ENCODE results near the gene RGR.

Gene RGR

GRCh38 chr10:84205853-84206525 is 38.9 kb upstream of the RGR start:
- Mint-ChIP-seq H3K9me3 (no peaks in the 10 kb centered on the region), H3K27ac (peak overlapping the region in 1 of 2 donors; percentile 58)

GRCh38 chr10:84208023-84208422 is 36.8 kb upstream of the RGR start:
- DNase-seq (no peak), ATAC-seq (replicated peaks) (no peak)
- no peaks in the 10 kb centered on the region for H3K27me3 Mint-ChIP-seq
- H3K9me3 Mint-ChIP-seq = no peaks in the 10 kb centered on the region
- H3K4me3 Mint-ChIP-seq = no peak overlapping the region
- no peaks in the 10 kb centered on the region for H3K36me3 Mint-ChIP-seq (ENCODE audit: insufficient read depth)
- no peak overlapping the region for H3K27ac Mint-ChIP-seq
- H3K4me1 Mint-ChIP-seq (ENCODE audit: low read depth in 2 of 2) = peaks cover 5 to 7% of the 10 kb centered on the region in 2 donors

More at GRCh38 chr10:84205853-84206525, 38.9 kb upstream of the RGR start:
- H3K4me1 Mint-ChIP-seq (ENCODE audit: low read depth in 2 of 2) = peaks cover 5 to 7% of the 10 kb centered on the region in 2 donors
- H3K27me3 Mint-ChIP-seq = no peaks in the 10 kb centered on the region
- H3K4me3 Mint-ChIP-seq = no peak overlapping the region
- H3K36me3 Mint-ChIP-seq (ENCODE audit: insufficient read depth) = no peaks in the 10 kb centered on the region
- ATAC-seq (replicated peaks) (no peak), DNase-seq (no peak)

GRCh38 chr10:84211566-84211965 is 33.3 kb upstream of the RGR start:
- H3K4me3 Mint-ChIP-seq = no peak overlapping the region
- DNase-seq (no peak), ATAC-seq (replicated peaks) (no peak)
- H3K27ac Mint-ChIP-seq = peak overlapping the region in 1 of 2 donors; percentile 38
- no peaks in the 10 kb centered on the region for H3K4me1 Mint-ChIP-seq (ENCODE audit: low read depth in 2 of 2)
- no peaks in the 10 kb centered on the region for H3K9me3 Mint-ChIP-seq
- no peaks in the 10 kb centered on the region for H3K27me3 Mint-ChIP-seq
- no peaks in the 10 kb centered on the region for H3K36me3 Mint-ChIP-seq (ENCODE audit: insufficient read depth)

- ATAC-seq (replicated peaks) (no peak), DNase-seq (no peak)
- H3K4me1 Mint-ChIP-seq (ENCODE audit: low read depth in 2 of 2) = no peaks in the 10 kb centered on the region
- H3K27me3 Mint-ChIP-seq = no peaks in the 10 kb centered on the region
- H3K4me3 Mint-ChIP-seq = no peak overlapping the region
- no peak overlapping the region for H3K27ac Mint-ChIP-seq
- H3K9me3 Mint-ChIP-seq = no peaks in the 10 kb centered on the region
- H3K36me3 Mint-ChIP-seq (ENCODE audit: insufficient read depth) = no peaks in the 10 kb centered on the region
Observed at GRCh38 chr10:84212014-84212413, 32.8 kb upstream of the RGR start.

GRCh38 chr10:84213076-84213475 is 31.8 kb upstream of the RGR start:
- no peak overlapping the region for H3K4me3 Mint-ChIP-seq
- H3K27me3 Mint-ChIP-seq = no peaks in the 10 kb centered on the region
- ATAC-seq (replicated peaks) (no peak), DNase-seq (no peak)
- H3K4me1 Mint-ChIP-seq (ENCODE audit: low read depth in 2 of 2) = no peaks in the 10 kb centered on the region
- no peaks in the 10 kb centered on the region for H3K9me3 Mint-ChIP-seq
- no peaks in the 10 kb centered on the region for H3K36me3 Mint-ChIP-seq (ENCODE audit: insufficient read depth)
- H3K27ac Mint-ChIP-seq = no peak overlapping the region

- ATAC-seq (replicated peaks) = no peak
- H3K4me1 Mint-ChIP-seq (ENCODE audit: low read depth in 2 of 2) = no peaks in the 10 kb centered on the region
- H3K36me3 Mint-ChIP-seq (ENCODE audit: insufficient read depth) = no peaks in the 10 kb centered on the region
- no peak for DNase-seq
- H3K27me3 Mint-ChIP-seq = no peaks in the 10 kb centered on the region
- peak overlapping the region in 1 of 2 donors; percentile 12 for H3K27ac Mint-ChIP-seq
- no peaks in the 10 kb centered on the region for H3K9me3 Mint-ChIP-seq
- peak overlapping the region in 1 of 2 donors; percentile 26 for H3K4me3 Mint-ChIP-seq
Observed at GRCh38 chr10:84214046-84214572, 30.7 kb upstream of the RGR start.

- Mint-ChIP-seq H3K4me3 (no peak overlapping the region), H3K27ac (peak overlapping the region in 1 of 2 donors; percentile 12), H3K9me3 (peaks cover 0 to 3% of the 10 kb centered on the region in 2 donors), H3K27me3 (no peaks in the 10 kb centered on the region), H3K36me3 (ENCODE audit: insufficient read depth) (no peaks in the 10 kb centered on the region), H3K4me1 (ENCODE audit: low read depth in 2 of 2) (no peaks in the 10 kb centered on the region)
- peak; percentile 23 to 46 (median 38) for DNase-seq
- peak; percentile 75 for ATAC-seq (replicated peaks)
Observed at GRCh38 chr10:84214612-84215235, 30.1 kb upstream of the RGR start.

GRCh38 chr10:84216834-84217233 is 28.0 kb upstream of the RGR start:
- H3K9me3 Mint-ChIP-seq = peaks cover 0 to 3% of the 10 kb centered on the region in 2 donors
- H3K27ac Mint-ChIP-seq = no peak overlapping the region
- ATAC-seq (replicated peaks) = no peak
- no peaks in the 10 kb centered on the region for H3K36me3 Mint-ChIP-seq (ENCODE audit: insufficient read depth)
- H3K4me1 Mint-ChIP-seq (ENCODE audit: low read depth in 2 of 2) = no peaks in the 10 kb centered on the region
- peaks cover 1 to 14% of the 10 kb centered on the region in 2 donors for H3K27me3 Mint-ChIP-seq
- no peak for DNase-seq
- H3K4me3 Mint-ChIP-seq = no peak overlapping the region

GRCh38 chr10:84217746-84218145 is 27.1 kb upstream of the RGR start:
- Mint-ChIP-seq H3K4me3 (no peak overlapping the region), H3K4me1 (ENCODE audit: low read depth in 2 of 2) (no peaks in the 10 kb centered on the region), H3K9me3 (peaks cover 0 to 3% of the 10 kb centered on the region in 2 donors), H3K36me3 (ENCODE audit: insufficient read depth) (no peaks in the 10 kb centered on the region), H3K27ac (no peak overlapping the region), H3K27me3 (peaks cover 8 to 23% of the 10 kb centered on the region in 2 donors)
- ATAC-seq (replicated peaks) = no peak
- DNase-seq = no peak

- Mint-ChIP-seq H3K27ac (no peak overlapping the region), H3K36me3 (ENCODE audit: insufficient read depth) (no peaks in the 10 kb centered on the region), H3K9me3 (peaks cover 0 to 3% of the 10 kb centered on the region in 2 donors), H3K4me1 (ENCODE audit: low read depth in 2 of 2) (no peaks in the 10 kb centered on the region), H3K27me3 (peaks cover 28 to 58% of the 10 kb centered on the region in 2 donors), H3K4me3 (no peak overlapping the region)
- DNase-seq = no peak
- ATAC-seq (replicated peaks) = no peak
Observed at GRCh38 chr10:84221916-84222315, 22.9 kb upstream of the RGR start.

- peaks cover 50 to 84% of the 10 kb centered on the region in 2 donors for H3K27me3 Mint-ChIP-seq
- H3K4me1 Mint-ChIP-seq (ENCODE audit: low read depth in 2 of 2) = no peaks in the 10 kb centered on the region
- H3K9me3 Mint-ChIP-seq = no peaks in the 10 kb centered on the region
- H3K27ac Mint-ChIP-seq = no peak overlapping the region
- H3K36me3 Mint-ChIP-seq (ENCODE audit: insufficient read depth) = no peaks in the 10 kb centered on the region
- H3K4me3 Mint-ChIP-seq = no peak overlapping the region
- ATAC-seq (replicated peaks) (no peak), DNase-seq (no peak)
Observed at GRCh38 chr10:84224411-84225028, 20.3 kb upstream of the RGR start.

- no peak for DNase-seq
- no peak for ATAC-seq (replicated peaks)
- Mint-ChIP-seq H3K4me1 (ENCODE audit: low read depth in 2 of 2) (no peaks in the 10 kb centered on the region), H3K27ac (no peak within 1 kb of the TSS), H3K27me3 (peaks cover 52 to 84% of the 10 kb centered on the region in 2 donors), H3K4me3 (no peak within 1 kb of the TSS), H3K36me3 (ENCODE audit: insufficient read depth) (no peaks in the 10 kb centered on the region), H3K9me3 (no peaks in the 10 kb centered on the region)
Observed at GRCh38 chr10:84225427-84226173, 19.3 kb upstream of the RGR start, which contains the start of gene LRIT2. LRIT2 (minus strand) TSS chr10:84225544; CDS start chr10:84225520, 24 bp downstream.

GRCh38 chr10:84226616-84227015 is 18.2 kb upstream of the RGR start:
- no peak for DNase-seq
- ATAC-seq (replicated peaks) = no peak
- Mint-ChIP-seq H3K4me1 (ENCODE audit: low read depth in 2 of 2) (no peaks in the 10 kb centered on the region), H3K27ac (no peak overlapping the region), H3K36me3 (ENCODE audit: insufficient read depth) (no peaks in the 10 kb centered on the region), H3K9me3 (no peaks in the 10 kb centered on the region), H3K27me3 (peaks cover 52 to 85% of the 10 kb centered on the region in 2 donors), H3K4me3 (no peak overlapping the region)

Measured in effector memory CD8-positive, alpha-beta T cell (primary cell).